HepG2 (cell line): ENCODE measurements around the gene PARN. TPM values are rescaled to one million over a fixed set of nuclear protein-coding genes. Genes with fewer than 3 reads are reported as not detected.
A peak's percentile ranks its signal among the peaks of the same experiment; 100 is the strongest.

Source experiments
- ATAD3A ChIP-seq: sonication (generic); formaldehyde crosslinking; IDR thresholded peaks from 2 replicates; pipeline ENCODE4 v1.4.0; 2020; ENCODE audit warnings: missing genetic modification reagents
- CENPX ChIP-seq: sonication (generic); formaldehyde crosslinking; IDR thresholded peaks from 2 replicates; pipeline ENCODE4 v1.9.0; 2021; ENCODE audit warnings: mild to moderate bottlenecking, missing genetic modification reagents, moderate library complexity
- CHCHD3 ChIP-seq: sonication (generic); formaldehyde crosslinking; IDR thresholded peaks from 2 replicates; pipeline ENCODE4 v1.8.0; 2022; ENCODE audit warnings: mild to moderate bottlenecking, missing genetic modification reagents, moderate library complexity
- ELF3 ChIP-seq: IDR thresholded peaks from 2 replicates; pipeline ENCODE4 v1.6.1; 2016; ENCODE audit warnings: missing genetic modification reagents, missing compliant biosample characterization
- ELF4 ChIP-seq: sonication (generic); formaldehyde crosslinking; IDR thresholded peaks from 2 replicates; pipeline ENCODE4 v1.5.0; 2020; ENCODE audit warnings: missing genetic modification reagents, mild to moderate bottlenecking, moderate library complexity, borderline replicate concordance
- FOXJ3 ChIP-seq: sonication (generic); formaldehyde crosslinking; IDR thresholded peaks from 2 replicates; pipeline ENCODE4 v1.4.0; 2020; ENCODE audit warnings: missing genetic modification reagents, mild to moderate bottlenecking, borderline replicate concordance
- FOXP1 ChIP-seq, 2 experiments: fragments of 450-650 bp in 1 of 2; IDR thresholded peaks; 2 replicates each; pipeline ENCODE4 v1.6.1; 2017 to 2018; ENCODE audit warnings: antibody characterized with exemption in 1 of 2
- GZF1 ChIP-seq: sonication (generic); formaldehyde crosslinking; IDR thresholded peaks from 2 replicates; pipeline ENCODE4 v1.5.1; 2020; ENCODE audit warnings: mild to moderate bottlenecking, missing genetic modification reagents
- ISL2 ChIP-seq: sonication (generic); formaldehyde crosslinking; IDR thresholded peaks from 2 replicates; pipeline ENCODE4 v1.5.0; 2020; ENCODE audit warnings: missing genetic modification reagents
- MIER3 ChIP-seq: IDR thresholded peaks from 2 replicates; pipeline ENCODE4 v1.6.1; 2016; ENCODE audit warnings: missing compliant biosample characterization, borderline replicate concordance
- POLR2AphosphoS2 ChIP-seq: IDR thresholded peaks from 2 replicates; pipeline ENCODE4 v1.6.1; 2011; ENCODE audit warnings: low read depth, low read length, improper control_type of control experiment
- REL ChIP-seq: sonication (generic); formaldehyde crosslinking; conservative IDR thresholded peaks from 2 replicates; pipeline ENCODE4 v1.8.0; 2022; ENCODE audit warnings: mild to moderate bottlenecking, missing genetic modification reagents, moderate library complexity
- SIX4 ChIP-seq: sonication (generic); formaldehyde crosslinking; IDR thresholded peaks from 2 replicates; pipeline ENCODE4 v1.4.0; 2020; ENCODE audit warnings: missing genetic modification reagents
- SMAD3 ChIP-seq: sonication (generic); formaldehyde crosslinking; IDR thresholded peaks from 2 replicates; pipeline ENCODE4 v1.4.0; 2020; ENCODE audit warnings: missing genetic modification reagents
- SNAI1 ChIP-seq: sonication (generic); formaldehyde crosslinking; IDR thresholded peaks from 2 replicates; pipeline ENCODE4 v1.5.0; 2020; ENCODE audit warnings: mild to moderate bottlenecking, missing genetic modification reagents, borderline replicate concordance
- STAG1 ChIP-seq: sonication (generic); formaldehyde crosslinking; IDR thresholded peaks from 2 replicates; pipeline ENCODE4 v1.4.0; 2020; ENCODE audit warnings: missing genetic modification reagents
- TGIF2 ChIP-seq: IDR thresholded peaks from 2 replicates; pipeline ENCODE4 v1.6.1; 2016; ENCODE audit warnings: control low read depth, missing compliant biosample characterization
- TSC22D2 ChIP-seq: sonication (generic); formaldehyde crosslinking; IDR thresholded peaks from 2 replicates; pipeline ENCODE4 v1.5.1; 2020; ENCODE audit warnings: missing genetic modification reagents, mild to moderate bottlenecking, borderline replicate concordance
- YEATS2 ChIP-seq: sonication (generic); formaldehyde crosslinking; IDR thresholded peaks from 2 replicates; pipeline ENCODE4 v1.4.0; 2020; ENCODE audit warnings: missing genetic modification reagents, borderline replicate concordance
- ZBTB20 ChIP-seq: sonication (generic); formaldehyde crosslinking; IDR thresholded peaks from 2 replicates; pipeline ENCODE4 v1.8.1; 2023; ENCODE audit warnings: missing genetic modification reagents, low read depth, mild to moderate bottlenecking, borderline replicate concordance
- ZNF510 ChIP-seq: sonication (generic); formaldehyde crosslinking; IDR thresholded peaks from 2 replicates; pipeline ENCODE4 v1.4.0; 2020; ENCODE audit warnings: low read depth, mild to moderate bottlenecking, missing genetic modification reagents
- polyA plus RNA-seq, 8 experiments: library from polyadenylated mRNA; depleted of rRNA in 3 of 8; stranded (reverse) in 7 of 8; unstranded in 1 of 8; fragments of >200 nt; fragmentation: Illumina TruSeq in 4 of 8; extraction: Trizol in 4 of 8; gene quantifications; 2 replicates each; pipeline versions ENCODE4 v1.2.1 to v1.2.3, GENCODE V29; 2011 to 2016; ENCODE audit warnings: low read depth in 4 of 8, missing spikeins in 1 of 8, mixed read lengths in 1 of 8; ENCODE audit not compliant: insufficient read depth in 1 of 8
- total RNA-seq, 5 experiments: library from RNA; depleted of rRNA; stranded (reverse); fragments of >200 nt; fragmentation: Illumina TruSeq; extraction: Trizol; gene quantifications; 2 replicates each; pipeline ENCODE4 v1.2.3, GENCODE V29; 2016; ENCODE audit warnings: low read depth in 1 of 5
- TF ChIP-seq, protein P1 (sequence below): sonication (generic); formaldehyde crosslinking; IDR thresholded peaks from 2 replicates; pipeline ENCODE4 v1.4.0; 2020; ENCODE audit warnings: missing genetic modification reagents

Gene PARN
- total and polyA plus RNA-seq, 2 of the 13 experiments (the other 11 are each of a cell fraction or from before 2014, with no cell fraction given), result 13.3 to 47.6 TPM

DNA sequence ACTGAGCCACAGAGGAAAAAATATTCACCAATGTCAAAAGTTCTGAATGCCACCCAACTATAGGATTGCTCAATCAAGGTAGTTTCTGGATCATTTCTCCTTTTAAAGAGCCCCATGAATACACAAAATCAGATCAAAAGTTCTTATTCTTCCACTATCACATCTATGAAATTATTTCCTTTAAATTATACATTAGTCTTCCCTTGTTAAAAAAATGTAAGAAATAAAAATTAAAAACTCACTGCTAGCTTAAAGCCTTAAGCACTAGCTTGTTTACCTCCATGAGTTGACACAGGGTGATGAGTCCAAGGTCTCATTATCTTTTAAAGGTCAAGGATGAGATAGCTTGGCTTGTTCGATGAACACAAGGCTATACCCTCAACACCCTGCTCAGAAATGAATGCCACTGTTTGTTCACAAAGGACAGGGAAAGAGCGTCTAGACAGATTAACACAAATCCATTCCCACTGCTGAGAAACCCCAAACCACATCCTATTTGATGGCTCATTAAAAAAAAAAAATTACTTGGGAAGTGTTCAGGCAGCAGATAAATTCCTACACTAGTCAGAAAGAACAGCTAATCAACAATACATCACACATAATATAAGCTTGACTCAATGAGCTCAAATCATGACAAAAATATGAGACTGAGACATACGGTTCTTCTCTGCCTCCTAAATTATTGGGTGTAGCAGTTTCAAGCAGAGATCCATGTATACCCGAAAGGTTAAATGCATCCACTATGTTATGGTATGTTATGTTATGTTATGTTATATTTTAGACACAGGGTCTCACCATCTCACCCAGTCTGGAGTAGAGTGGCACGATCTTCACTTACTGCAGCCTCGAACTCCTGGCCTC is 118.9 kb downstream of the PARN start (continued):
- TF ChIP-seq ZNF510 (CRISPR knock-in tag) (peak; percentile 72; the same call in 1 of the 2 replicates), YEATS2 (CRISPR knock-in tag) (peak; percentile 49; the same call in 1 of the 2 replicates), CENPX (no peak), ISL2 (CRISPR knock-in tag) (peak; percentile 96), ATAD3A (CRISPR knock-in tag) (no peak), CHCHD3 (CRISPR knock-in tag) (0 out of 2 replicates have a peak, but pooled peaks have one; percentile 36), TGIF2 (CRISPR knock-in tag) (peak; percentile 53; the same call in 1 of the 2 replicates), SMAD3 (CRISPR knock-in tag) (peak; percentile 75; the same call in 1 of the 2 replicates), SIX4 (CRISPR knock-in tag) (peak; percentile 61; the same call in 1 of the 2 replicates), SNAI1 (CRISPR knock-in tag) (no peak), POLR2AphosphoS2 (no peak), STAG1 (peak; percentile 44), FOXJ3 (CRISPR knock-in tag) (peak; percentile 100), ZBTB20 (CRISPR knock-in tag) (peak; percentile 77; the same call in 1 of the 2 replicates), REL (CRISPR knock-in tag) (no peak), ELF3 (CRISPR knock-in tag) (peak; percentile 80), MIER3 (CRISPR knock-in tag) (peak; percentile 94; the same call in 1 of the 2 replicates), GZF1 (CRISPR knock-in tag) (no peak), ELF4 (peak; percentile 45; the same call in 1 of the 2 replicates), FOXP1 (IDR thresholded peaks at IDR 0.05) (peak; percentile 92), FOXP1 (CRISPR knock-in tag; IDR thresholded peaks at IDR 0.05) (peak; percentile 99), TSC22D2 (CRISPR knock-in tag) (no peak)
- TF ChIP-seq, protein P1, sequence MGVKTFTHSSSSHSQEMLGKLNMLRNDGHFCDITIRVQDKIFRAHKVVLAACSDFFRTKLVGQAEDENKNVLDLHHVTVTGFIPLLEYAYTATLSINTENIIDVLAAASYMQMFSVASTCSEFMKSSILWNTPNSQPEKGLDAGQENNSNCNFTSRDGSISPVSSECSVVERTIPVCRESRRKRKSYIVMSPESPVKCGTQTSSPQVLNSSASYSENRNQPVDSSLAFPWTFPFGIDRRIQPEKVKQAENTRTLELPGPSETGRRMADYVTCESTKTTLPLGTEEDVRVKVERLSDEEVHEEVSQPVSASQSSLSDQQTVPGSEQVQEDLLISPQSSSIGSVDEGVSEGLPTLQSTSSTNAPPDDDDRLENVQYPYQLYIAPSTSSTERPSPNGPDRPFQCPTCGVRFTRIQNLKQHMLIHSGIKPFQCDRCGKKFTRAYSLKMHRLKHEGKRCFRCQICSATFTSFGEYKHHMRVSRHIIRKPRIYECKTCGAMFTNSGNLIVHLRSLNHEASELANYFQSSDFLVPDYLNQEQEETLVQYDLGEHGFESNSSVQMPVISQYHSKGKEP (CRISPR knock-in tag), result 0 out of 2 replicates have a peak, but pooled peaks have one; percentile 34
